K562 (cell line): Measurements from ENCODE around the gene CCNL2. TPM values are rescaled to one million over a fixed set of nuclear protein-coding genes. Genes with fewer than 3 reads are reported as not detected.

ENCODE experiments used
- E4F1 ChIP-seq: fragments of 250-450 bp; sonication (Bioruptor Pico); IDR thresholded peaks from 2 replicates; pipeline ENCODE4 v1.5.0; 2021; ENCODE audit warnings: mild to moderate bottlenecking, borderline replicate concordance
- HMGXB4 ChIP-seq: sonication (generic); formaldehyde crosslinking; IDR thresholded peaks from 2 replicates; pipeline ENCODE4 v1.8.1; 2023; ENCODE audit warnings: mild to moderate bottlenecking, missing genetic modification reagents
- NCOR1 ChIP-seq: fragments of 450-650 bp; IDR thresholded peaks from 2 replicates; pipeline ENCODE4 v1.6.1; 2016; ENCODE audit warnings: mild to moderate bottlenecking, moderate library complexity
- PRPF4 ChIP-seq: fragments of 200-400 bp; formaldehyde crosslinking; IDR thresholded peaks from one replicate; pipeline ENCODE4 v1.6.1; 2017; ENCODE audit warnings: low read length, low read depth, mild to moderate bottlenecking; ENCODE audit not compliant: insufficient read depth, poor library complexity, severe bottlenecking
- RBM39 ChIP-seq: fragments of 200-400 bp; formaldehyde crosslinking; optimal IDR thresholded peaks from 2 replicates; pipeline ENCODE3; 2018; ENCODE audit warnings: low read depth, low read length
- RNF2 ChIP-seq: sonication (generic); IDR thresholded peaks from 2 replicates; pipeline ENCODE4 v1.6.1; 2016
- SMC3 ChIP-seq: conservative IDR thresholded peaks from 2 replicates; pipeline ENCODE4 v1.6.1; 2011; ENCODE audit warnings: low read depth, low read length, improper control_type of control experiment; ENCODE audit not compliant: insufficient read depth
- TAF9B ChIP-seq: fragments of 450-650 bp; IDR thresholded peaks from 2 replicates; pipeline ENCODE4 v1.6.1; 2018; ENCODE audit warnings: mild to moderate bottlenecking; ENCODE audit not compliant: partially characterized antibody
- ZBED1 ChIP-seq: IDR thresholded peaks from 2 replicates; pipeline ENCODE4 v1.6.1; 2014
- ZBTB11 ChIP-seq, 3 experiments: fragments of 200-800 bp in 1 of 3; fragments of 250-450 bp in 1 of 3; fragments of 450-650 bp in 1 of 3; sonication (Bioruptor Pico) in 1 of 3; sonication (Bioruptor generic) in 1 of 3; formaldehyde crosslinking in 1 of 3; IDR thresholded peaks; 2 replicates each; pipeline versions ENCODE4 v1.6.1 to v1.8.0; 2016 to 2022; ENCODE audit warnings: mild to moderate bottlenecking in 2 of 3, missing genetic modification characterization in 2 of 3, missing compliant biosample characterization in 1 of 3, moderate library complexity in 1 of 3
- ZBTB12 ChIP-seq: fragments of 250-450 bp; sonication (Bioruptor Pico); IDR thresholded peaks from 2 replicates; pipeline ENCODE4 v1.4.0; 2020
- ZBTB2 ChIP-seq: fragments of 450-650 bp; IDR thresholded peaks from 2 replicates; pipeline ENCODE4 v1.6.1; 2016; ENCODE audit warnings: antibody characterized with exemption
- ZNF239 ChIP-seq: fragments of 250-450 bp; sonication (Bioruptor Pico); IDR thresholded peaks from 2 replicates; pipeline ENCODE4 v1.4.0; 2020; ENCODE audit warnings: mild to moderate bottlenecking
- ZNF316 ChIP-seq: fragments of 450-650 bp; IDR thresholded peaks from 2 replicates; pipeline ENCODE4 v1.6.1; 2016
- ZNF444 ChIP-seq: fragments of 250-450 bp; sonication (Bioruptor Pico); IDR thresholded peaks from 2 replicates; pipeline ENCODE4 v1.4.0; 2020; ENCODE audit warnings: mild to moderate bottlenecking, moderate library complexity
- polyA plus RNA-seq, 8 experiments: library from polyadenylated mRNA; depleted of rRNA in 4 of 8; stranded (reverse) in 5 of 8; unstranded in 3 of 8; fragments of >200 nt; fragmentation: Nextera tagmentation in 2 of 8; fragmentation: Illumina TruSeq in 1 of 8; extraction: Ambion mirVana in 2 of 8; extraction: Trizol in 1 of 8; gene quantifications; 2 replicates each; pipeline versions ENCODE4 v1.2.1 to v1.2.3, GENCODE V29; 2011 to 2014; ENCODE audit warnings: inconsistent platforms in 1 of 8, missing spikeins in 1 of 8
- total RNA-seq, 7 experiments: library from RNA; depleted of rRNA in 6 of 7; stranded (reverse); fragments of >200 nt in 6 of 7; fragmentation: Illumina TruSeq in 2 of 7; extraction: Trizol in 2 of 7; gene quantifications; 2 replicates each; pipeline versions ENCODE4 v1.2.1 to v1.2.3, GENCODE V29; 2011 to 2021; ENCODE audit warnings: low replicate concordance in 1 of 7

CCNL2 gene
- total and polyA plus RNA-seq, 9 of the 15 experiments (the other 6 are each of a cell fraction or from before 2014, with no cell fraction given), result 2.8 to 287 (median 94.5) TPM

- peak in 2 of 3 experiments; percentile 70 to 92; a peak in 4 of 6 replicates for TF ChIP-seq ZBTB11 (CRISPR knock-in tag; IDR thresholded peaks at IDR 0.05)
- peak; percentile 82; the same call in 1 of the 2 replicates for TF ChIP-seq ZBED1
- peak; percentile 82 for TF ChIP-seq ZBTB2
- no peak for TF ChIP-seq E4F1 (CRISPR knock-in tag)
- TF ChIP-seq ZNF239 (CRISPR knock-in tag), result peak; percentile 54; the same call in 1 of the 2 replicates
- no peak for TF ChIP-seq RBM39
- peak; percentile 70 for TF ChIP-seq RNF2
- TF ChIP-seq ZBTB12 (CRISPR knock-in tag), result peak; percentile 39; the same call in 1 of the 2 replicates
- peak; percentile 96 for TF ChIP-seq TAF9B
- TF ChIP-seq HMGXB4 (CRISPR knock-in tag), result peak; percentile 86; the same call in 1 of the 2 replicates
- TF ChIP-seq NCOR1, result peak; percentile 45; the same call in 1 of the 2 replicates
- TF ChIP-seq PRPF4, result peak; percentile 39
- TF ChIP-seq ZNF316, result no peak
- TF ChIP-seq SMC3, result no peak
- no peak for TF ChIP-seq ZNF444 (CRISPR knock-in tag)
Measured at GRCh38 chr1:1406821-1407635, 7.9 kb upstream of the CCNL2 start, which contains the start of gene MRPL20 (continued).
